ENCODE results near the gene DYNLT1.

DNA sequence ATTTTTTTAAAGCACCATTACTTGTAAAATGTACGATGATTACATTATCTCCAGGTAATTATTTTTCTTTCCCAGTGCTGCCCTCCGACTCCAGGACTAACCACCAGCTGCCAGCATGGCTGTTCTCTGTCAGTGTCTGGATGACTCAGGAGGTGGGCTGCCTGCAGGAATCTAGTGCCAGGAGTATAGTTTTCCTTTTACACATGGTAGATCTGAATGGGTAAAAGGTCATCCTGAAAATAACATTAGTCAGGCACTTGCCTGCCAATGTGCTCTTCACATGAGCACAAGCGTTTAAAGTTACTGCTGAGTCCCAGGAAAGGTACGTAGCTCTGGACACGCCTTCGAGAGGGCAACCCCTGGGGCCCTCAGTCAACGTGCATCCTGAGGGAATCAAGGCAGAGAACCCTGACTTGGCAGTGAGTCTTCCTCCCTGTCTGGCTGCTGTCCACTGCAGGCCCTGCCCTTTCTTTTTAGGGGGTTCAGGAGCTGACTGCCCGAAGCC lies 2.4 kb downstream of the DYNLT1 start:
- TF ChIP-seq, protein P1, sequence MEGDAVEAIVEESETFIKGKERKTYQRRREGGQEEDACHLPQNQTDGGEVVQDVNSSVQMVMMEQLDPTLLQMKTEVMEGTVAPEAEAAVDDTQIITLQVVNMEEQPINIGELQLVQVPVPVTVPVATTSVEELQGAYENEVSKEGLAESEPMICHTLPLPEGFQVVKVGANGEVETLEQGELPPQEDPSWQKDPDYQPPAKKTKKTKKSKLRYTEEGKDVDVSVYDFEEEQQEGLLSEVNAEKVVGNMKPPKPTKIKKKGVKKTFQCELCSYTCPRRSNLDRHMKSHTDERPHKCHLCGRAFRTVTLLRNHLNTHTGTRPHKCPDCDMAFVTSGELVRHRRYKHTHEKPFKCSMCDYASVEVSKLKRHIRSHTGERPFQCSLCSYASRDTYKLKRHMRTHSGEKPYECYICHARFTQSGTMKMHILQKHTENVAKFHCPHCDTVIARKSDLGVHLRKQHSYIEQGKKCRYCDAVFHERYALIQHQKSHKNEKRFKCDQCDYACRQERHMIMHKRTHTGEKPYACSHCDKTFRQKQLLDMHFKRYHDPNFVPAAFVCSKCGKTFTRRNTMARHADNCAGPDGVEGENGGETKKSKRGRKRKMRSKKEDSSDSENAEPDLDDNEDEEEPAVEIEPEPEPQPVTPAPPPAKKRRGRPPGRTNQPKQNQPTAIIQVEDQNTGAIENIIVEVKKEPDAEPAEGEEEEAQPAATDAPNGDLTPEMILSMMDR (IDR thresholded peaks at IDR 0.05), result no peak
- TF ChIP-seq POLR2A (IDR thresholded peaks at IDR 0.05), result no peak
